GM18519 (cell line): ENCODE data around the gene TSPAN9.

ENCODE experiments used
- ATAC-seq: cut with Tn5 transposase; IDR thresholded peaks from one replicate; pipeline ENCODE4 v1.9.1; 2021; ENCODE audit warnings: mild to moderate bottlenecking, moderate library complexity; ENCODE audit not compliant: unreplicated experiment, low FRiP score

TSPAN9 gene, protein sequence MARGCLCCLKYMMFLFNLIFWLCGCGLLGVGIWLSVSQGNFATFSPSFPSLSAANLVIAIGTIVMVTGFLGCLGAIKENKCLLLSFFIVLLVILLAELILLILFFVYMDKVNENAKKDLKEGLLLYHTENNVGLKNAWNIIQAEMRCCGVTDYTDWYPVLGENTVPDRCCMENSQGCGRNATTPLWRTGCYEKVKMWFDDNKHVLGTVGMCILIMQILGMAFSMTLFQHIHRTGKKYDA

GRCh38 chr12:3076730-3077571, at the start of gene TSPAN9:
TSS of gene TSPAN9 (plus strand) at chr12:3077379. CDS start at chr12:3201194, 123,815 bp downstream.
- ATAC-seq = no peak

DNA sequence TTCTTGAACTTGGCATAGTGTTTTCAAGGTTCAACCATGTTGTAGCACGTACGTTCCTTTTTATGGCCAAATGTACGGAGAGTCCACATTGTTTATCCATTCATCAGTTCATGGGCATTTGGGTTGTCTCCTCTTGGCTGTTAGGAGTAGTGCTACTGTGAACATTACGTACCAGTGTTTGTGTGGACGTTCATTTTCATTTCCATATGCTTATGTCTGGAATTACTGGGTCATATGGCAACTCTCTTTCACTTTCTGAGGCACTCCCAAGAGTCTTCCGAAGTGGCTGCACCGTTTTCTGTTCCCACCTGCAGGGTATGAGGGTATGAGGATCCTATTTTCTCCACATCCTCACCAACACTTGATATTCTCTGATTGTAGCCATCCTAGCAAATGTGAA, 49.1 kb upstream of the TSPAN9 start:
- no peak for ATAC-seq

DNA sequence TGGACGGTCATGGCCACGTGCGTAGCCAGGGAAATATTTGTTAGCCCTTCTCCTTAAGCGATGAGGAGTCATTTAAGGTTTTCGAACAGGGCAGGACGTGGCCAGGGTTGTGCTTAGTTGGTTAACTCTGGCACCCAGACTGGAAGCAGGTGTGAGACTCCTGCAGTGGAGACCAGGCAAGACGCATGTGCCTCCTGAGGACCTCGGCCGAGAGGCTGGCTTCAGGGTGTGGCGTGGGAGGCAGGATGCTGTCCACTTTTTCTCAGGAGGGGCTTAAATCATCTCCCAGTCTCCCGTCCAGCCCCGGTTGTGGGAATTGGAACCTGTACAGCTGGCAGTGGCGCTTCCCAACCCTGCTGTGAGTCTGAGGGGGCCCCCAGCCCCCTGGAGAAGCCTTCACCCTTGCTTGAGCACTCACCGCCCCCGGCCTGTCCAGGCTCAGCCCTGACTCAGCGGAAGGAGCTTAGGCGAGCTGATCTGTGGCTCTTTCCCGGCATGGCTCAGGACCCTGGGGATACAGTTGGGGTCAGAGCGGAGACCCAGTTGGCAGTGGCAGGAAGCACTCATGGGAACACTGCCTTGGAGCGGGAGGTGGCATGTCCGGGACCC, 46.3 kb upstream of the TSPAN9 start:
- ATAC-seq = no peak

DNA sequence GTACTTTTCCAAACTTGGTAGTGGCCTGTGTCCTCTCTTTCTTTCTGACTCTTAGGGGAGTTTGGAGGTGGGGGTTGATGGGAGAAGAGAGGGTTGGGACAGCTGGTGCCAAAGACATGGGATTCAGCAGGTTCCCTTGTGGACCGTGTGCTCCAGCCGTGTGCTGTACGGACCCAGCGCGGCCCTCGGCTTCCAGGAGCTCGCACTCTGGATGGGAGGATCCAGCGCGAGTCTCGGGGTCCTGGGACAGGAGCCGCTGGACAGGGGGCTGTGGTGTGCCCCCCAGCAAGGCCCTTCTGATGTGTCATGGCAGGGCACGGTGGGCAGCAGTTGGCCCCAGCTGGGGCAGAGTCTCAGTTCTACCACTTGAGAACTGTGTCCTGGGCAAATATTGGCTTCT, 45.0 kb upstream of the TSPAN9 start:
- ATAC-seq = no peak

DNA sequence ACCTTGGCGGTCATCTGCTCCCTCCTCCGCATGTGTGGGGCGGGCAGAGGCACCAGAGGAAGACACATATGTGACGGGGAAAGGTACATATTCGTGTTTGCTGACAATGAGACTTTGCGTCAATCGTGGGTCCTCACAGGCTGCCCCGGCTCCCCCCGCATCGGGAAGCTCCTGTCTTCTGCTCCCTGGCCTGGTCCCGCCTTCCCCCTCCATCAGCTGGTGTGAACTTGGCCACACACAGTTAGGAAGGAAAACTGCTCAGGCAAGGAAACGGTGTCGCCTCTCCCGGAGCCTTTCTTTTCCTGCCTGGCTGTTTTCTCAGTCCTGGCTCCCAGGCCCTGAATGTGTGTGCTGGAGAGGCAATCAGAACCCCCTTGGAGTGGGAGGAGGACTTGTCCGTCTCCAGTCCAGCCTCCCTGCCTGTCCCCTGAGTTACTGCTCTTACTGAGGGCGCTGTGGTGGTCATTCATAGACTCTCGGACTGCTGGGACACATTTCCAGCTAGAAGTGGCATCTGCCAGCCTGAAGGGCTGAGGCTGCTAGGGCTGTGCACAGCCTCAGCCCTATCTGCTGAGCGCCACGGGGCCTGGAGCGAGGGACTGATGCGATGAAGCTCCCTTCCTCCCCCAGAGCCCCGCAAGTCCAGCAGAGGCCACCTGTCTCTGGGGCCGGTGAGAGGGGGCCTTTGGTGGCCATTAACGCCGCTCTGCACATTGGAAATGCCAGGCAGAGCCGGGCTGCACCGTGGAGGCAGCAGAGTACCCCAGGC, 44.2 kb upstream of the TSPAN9 start:
- no peak for ATAC-seq

DNA sequence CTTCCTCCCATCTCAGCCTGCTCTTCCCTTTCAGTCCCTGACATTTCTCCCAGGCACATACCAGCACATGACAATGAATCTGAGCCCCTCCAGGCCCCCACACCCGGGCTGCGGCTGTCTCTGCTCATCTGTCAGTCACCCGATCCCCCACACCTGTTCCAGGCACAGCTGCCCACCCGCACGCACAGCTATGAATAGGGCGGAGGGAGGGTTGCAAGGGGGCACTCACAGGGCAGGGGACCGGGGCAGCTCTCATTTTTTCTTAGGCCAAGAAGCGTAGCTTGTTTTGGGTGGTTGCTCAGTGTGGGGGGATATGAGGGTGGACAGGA, 43.7 kb upstream of the TSPAN9 start:
- no peak for ATAC-seq

DNA sequence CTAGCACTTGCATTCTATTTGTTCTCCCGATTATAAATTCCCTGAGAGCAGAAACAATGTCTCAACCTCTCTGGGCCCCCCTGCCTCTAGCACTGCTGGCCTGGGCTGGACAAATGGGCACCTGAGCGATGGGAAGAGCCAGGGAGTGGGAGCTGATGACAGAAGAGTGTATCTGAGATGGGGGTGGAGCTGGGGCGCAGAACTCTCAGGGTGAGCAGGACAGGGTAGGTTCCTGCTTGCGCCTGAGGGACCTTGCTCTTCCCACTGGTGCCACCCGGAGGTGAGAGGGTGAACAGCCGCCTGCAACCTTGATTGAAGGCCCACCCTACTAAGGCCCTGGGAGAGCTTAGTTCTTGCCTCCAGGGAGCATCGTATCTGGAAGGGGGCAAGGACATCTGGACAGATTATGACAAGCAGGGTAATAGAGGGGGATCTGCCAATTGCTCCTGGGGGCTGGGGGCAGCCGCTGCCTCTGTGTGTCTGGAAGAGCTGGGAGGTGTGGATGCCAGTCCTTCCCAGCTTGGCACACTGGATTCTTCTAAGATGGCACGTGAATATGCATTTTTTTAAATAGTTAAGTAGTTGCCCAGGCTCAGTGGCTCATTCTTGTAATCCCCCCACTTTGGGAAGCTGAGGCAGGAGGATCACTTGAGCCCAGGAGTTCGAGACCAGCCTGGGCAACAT, 43.0 kb upstream of the TSPAN9 start:
- no peak for ATAC-seq

DNA sequence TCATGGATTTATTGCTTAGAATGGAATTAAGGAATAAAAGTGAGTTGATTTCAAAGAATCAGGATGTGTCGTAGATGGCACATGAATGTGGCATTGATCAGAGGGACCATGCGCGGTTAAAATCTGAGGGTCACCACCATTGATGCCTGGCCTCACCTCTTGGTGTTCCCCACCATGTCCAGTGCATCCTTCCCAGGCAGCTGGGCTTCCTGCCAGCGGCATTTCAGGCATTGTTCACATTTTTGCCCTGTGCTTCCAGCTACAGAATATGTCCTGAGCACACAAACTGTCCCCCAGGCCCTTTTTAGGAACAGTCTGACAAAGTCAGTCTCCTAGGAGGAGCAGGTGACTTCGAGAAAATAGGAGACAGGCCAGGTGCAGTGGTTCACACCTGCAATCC, 42.0 kb upstream of the TSPAN9 start:
- no peak for ATAC-seq

GRCh38 chr12:3035815-3036702, 41.1 kb upstream of the TSPAN9 start:
- no peak for ATAC-seq

DNA sequence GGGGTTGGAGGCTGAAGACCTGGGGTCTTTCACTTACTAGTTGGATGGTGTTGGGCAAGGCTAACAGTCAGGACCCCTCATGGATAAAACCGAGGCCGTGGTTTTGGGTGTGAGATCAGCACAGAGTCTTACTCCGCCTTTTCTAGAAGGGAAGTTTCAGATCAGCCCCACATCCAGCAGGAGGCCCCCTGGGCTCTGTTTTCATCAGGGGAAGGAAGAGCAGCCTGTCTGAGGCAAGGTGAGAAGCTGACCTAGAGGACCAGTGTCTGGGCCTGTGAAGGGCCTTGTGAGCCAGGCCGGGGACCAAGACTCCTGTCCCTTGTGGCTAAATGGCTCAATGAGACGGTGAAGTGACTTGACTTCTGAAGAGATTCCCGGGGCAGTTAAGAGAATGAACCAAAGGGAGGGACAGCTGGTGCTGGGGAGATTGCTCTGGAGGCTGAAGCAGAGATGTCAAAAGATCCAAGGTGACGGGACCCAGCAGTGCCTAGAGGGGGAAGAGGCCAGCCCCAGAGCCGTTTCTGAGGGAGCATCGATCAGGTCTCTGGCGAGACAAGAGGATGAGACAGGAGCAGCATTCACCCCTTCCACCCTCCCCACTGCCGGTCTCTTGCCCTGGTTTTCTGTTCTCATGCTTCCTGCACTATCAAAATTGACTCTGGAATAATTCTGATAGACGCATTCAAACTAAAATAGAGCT, 40.1 kb upstream of the TSPAN9 start:
- ATAC-seq = no peak

DNA sequence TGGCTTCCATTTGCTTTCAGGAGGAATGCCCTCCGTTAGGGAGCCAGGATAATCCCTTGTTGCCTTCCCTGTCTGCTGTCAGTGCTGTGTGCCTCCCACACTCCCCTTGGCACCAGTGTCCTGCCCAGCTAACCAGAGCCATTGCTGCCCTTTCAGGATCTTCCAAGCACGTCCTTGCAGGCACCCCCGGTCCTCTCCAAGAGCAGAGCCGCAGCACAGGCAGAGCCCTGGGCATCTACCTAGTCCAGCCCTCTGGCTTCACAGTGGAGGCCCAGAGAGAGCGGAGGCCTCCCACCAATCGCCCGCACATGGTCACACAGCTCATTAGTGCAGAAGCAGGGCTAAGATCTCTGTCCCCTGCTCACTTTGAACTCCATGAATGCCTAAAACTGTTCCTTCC, 39.0 kb upstream of the TSPAN9 start:
- no peak for ATAC-seq

DNA sequence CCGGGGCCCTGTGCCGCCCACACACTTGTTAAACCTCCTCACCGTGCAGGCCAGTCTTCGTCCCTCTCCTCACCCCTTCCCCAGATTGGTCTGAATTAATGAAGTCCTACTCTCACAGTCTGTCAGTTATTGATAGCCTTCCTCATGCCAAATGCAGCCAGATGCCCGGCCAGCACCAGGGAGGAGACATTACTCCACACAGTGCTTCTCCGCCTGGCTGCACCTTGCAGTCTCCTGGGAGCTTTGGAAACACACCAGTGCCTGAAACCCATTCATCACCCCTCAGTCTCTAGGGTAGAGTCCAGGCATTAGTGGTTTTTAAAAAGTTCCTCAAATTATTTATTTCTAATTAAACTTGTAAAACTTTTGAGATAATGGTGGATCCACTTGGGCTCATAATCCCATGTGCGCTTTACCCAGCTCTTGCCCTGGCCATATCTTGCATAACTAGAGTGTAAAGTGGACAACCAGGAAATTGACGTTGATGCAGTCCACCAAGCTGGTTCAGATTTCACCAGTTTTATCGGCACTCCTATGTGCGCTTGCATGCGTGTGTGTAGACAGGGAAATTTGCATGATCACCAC, 38.2 kb upstream of the TSPAN9 start:
- no peak for ATAC-seq

DNA sequence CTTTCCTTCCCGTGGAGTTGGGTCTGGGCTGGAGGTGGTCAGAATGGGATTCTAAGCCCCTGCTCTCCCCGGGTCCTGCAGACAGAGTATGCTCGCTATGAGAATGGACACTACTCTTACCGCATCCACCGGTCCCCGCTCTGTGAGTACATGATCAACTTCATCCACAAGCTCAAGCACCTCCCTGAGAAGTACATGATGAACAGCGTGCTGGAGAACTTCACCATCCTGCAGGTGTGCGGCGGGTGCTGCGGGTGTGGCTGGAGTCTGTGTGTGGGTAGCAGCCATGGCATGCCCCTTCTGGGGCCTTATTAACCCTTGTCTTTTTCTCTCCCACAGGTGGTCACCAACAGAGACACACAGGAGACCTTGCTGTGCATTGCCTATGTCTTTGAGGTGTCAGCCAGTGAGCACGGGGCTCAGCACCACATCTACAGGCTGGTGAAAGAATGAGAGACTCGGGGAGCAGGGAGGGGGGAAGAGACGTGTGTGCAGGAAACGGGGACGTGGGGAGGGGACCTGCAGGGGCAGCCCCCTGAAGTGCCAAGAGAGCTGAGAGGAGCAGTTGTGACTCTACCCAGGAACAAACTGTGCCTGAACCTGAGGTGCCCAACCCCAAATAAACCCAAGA, 37.0 kb upstream of the TSPAN9 start:
- ATAC-seq = no peak

DNA sequence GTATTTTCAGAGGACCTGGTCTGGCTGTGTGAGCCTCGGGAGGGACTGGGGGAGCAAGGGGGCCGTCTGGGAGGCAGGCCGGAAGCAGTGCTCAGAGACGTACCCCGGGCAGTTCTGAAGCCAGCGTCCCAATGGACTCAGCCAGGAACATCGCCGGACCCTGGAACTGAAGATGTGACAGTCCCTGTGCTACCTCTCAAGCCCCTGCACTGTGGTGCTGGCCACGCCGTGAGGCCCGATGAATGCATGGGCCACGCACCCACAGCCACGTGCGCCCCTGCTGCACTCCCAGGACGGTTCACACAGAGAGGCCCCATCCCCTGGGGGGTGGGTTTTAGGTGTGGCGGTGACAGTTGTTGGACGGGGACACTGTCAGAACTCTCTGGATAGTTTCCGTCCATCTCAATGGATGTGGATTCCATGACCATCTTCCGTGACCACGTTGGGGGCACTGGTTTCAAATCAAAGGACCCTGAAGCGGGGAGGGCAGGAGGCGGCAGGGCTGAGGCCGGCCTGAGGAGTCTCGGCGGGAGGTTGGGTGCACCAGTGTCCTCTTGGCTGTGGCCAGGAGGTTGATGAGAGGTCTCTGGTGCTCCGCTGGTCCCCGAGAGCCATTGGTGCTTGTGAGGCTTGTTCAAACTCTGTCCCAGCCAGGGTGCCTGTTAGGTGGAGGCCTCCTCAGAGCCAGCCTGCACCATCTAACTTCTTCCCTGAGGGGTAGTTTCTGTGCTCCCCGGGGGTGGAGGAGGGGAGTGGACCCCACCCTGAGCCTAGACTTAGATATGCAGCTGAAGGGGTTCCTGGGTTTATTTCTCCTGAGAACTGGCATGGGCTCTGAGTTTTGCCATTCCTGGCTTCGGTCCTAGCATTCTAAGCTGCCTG, 36.3 kb upstream of the TSPAN9 start:
- ATAC-seq = no peak

- no peak for ATAC-seq
Measured at GRCh38 chr12:3041558-3042164, 35.5 kb upstream of the TSPAN9 start.

- no peak for ATAC-seq
Measured at GRCh38 chr12:3042394-3042793, 34.8 kb upstream of the TSPAN9 start.

DNA sequence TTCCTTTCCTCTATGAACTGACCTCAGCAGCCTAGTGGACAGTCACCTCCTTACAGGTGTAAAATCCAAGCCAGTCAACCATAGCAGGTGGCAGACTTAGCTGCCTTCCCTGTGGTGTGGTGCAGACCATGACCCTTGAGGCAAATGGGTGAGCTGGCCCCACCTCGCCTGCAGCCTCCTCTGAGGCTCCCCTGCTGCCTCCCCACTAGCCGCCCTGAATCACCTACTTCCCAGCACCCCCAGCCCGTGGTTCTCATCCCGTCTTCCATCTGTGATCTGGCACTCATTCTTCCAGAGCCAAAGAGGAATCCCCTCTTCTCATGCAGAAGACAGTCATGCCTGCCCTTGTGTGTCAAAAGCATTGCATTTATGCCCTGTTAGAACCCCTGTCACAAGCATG, 34.4 kb upstream of the TSPAN9 start:
- no peak for ATAC-seq
